ENCODE data around the gene HMCN1. TPM values are rescaled to one million over a fixed set of nuclear protein-coding genes. Genes with fewer than 3 reads are reported as not detected.
"Not testable (repeated sequence)": the region's sequence is repeated elsewhere in the genome, so short reads cannot be mapped to it uniquely, and the experiment has no call there.

The HMCN1 gene
- total RNA-seq, 6 donors from 2014 or later: 15.7 to 43.3 (median 27.2) TPM

- H3K36me3 ChIP-seq: no peaks in the 10 kb centered on the region
- H3K27ac ChIP-seq: no peak overlapping the region
- no peak overlapping the region for H3K4me3 ChIP-seq
- TF ChIP-seq POLR2AphosphoS5 (IDR thresholded peaks at IDR 0.05) (no peak), POLR2A (IDR thresholded peaks at IDR 0.05) (no peak), CTCF (IDR thresholded peaks at IDR 0.05) (no peak), EP300 (IDR thresholded peaks at IDR 0.05) (no peak)
- H3K4me1 ChIP-seq: no peaks in the 10 kb centered on the region
- H3K9me3 ChIP-seq: no peaks in the 10 kb centered on the region
- ATAC-seq (ENCODE audit: low FRiP score in 2 of 2) (no peak), DNase-seq (no peak)
- no peaks in the 10 kb centered on the region for H3K27me3 ChIP-seq
- 90 to 100% methylated on average over 1 of the region's 1 CpG for WGBS, 2 donors
Observed at GRCh38 chr1:185769136-185769535, 34.9 kb downstream of the HMCN1 start.

GRCh38 chr1:185774394-185774793 lies 40.2 kb downstream of the HMCN1 start:
- Histone ChIP-seq H3K4me1 (no peaks in the 10 kb centered on the region), H3K27ac (no peak overlapping the region), H3K27me3 (no peaks in the 10 kb centered on the region), H3K4me3 (no peak overlapping the region), H3K36me3 (no peaks in the 10 kb centered on the region), H3K9me3 (no peaks in the 10 kb centered on the region)
- ATAC-seq (ENCODE audit: low FRiP score in 2 of 2) (no peak), DNase-seq (no peak)
- TF ChIP-seq CTCF (IDR thresholded peaks at IDR 0.05) (no peak), POLR2A (IDR thresholded peaks at IDR 0.05) (no peak), EP300 (IDR thresholded peaks at IDR 0.05) (no peak), POLR2AphosphoS5 (IDR thresholded peaks at IDR 0.05) (no peak)
- 64 to 76% methylated on average over 5 of the region's 5 CpGs for WGBS, 2 donors

- Histone ChIP-seq H3K36me3 (no peaks in the 10 kb centered on the region), H3K9me3 (no peaks in the 10 kb centered on the region), H3K27me3 (no peaks in the 10 kb centered on the region), H3K4me1 (no peaks in the 10 kb centered on the region), H3K27ac (no peak overlapping the region), H3K4me3 (no peak overlapping the region)
- no peak for TF ChIP-seq CTCF (IDR thresholded peaks at IDR 0.05)
- no peak for TF ChIP-seq POLR2AphosphoS5 (IDR thresholded peaks at IDR 0.05)
- ATAC-seq (ENCODE audit: low FRiP score in 2 of 2) (no peak), DNase-seq (no peak)
Observed at GRCh38 chr1:185775501-185775900, 41.3 kb downstream of the HMCN1 start.

- no peak overlapping the region for H3K27ac ChIP-seq
- no peak overlapping the region for H3K4me3 ChIP-seq
- TF ChIP-seq POLR2AphosphoS5 (IDR thresholded peaks at IDR 0.05) (no peak), CTCF (IDR thresholded peaks at IDR 0.05) (no peak), POLR2A (IDR thresholded peaks at IDR 0.05) (no peak), EP300 (IDR thresholded peaks at IDR 0.05) (no peak)
- ATAC-seq (ENCODE audit: low FRiP score in 2 of 2): no peak
- no peaks in the 10 kb centered on the region for H3K36me3 ChIP-seq
- H3K4me1 ChIP-seq: no peaks in the 10 kb centered on the region
- no peaks in the 10 kb centered on the region for H3K9me3 ChIP-seq
- no peaks in the 10 kb centered on the region for H3K27me3 ChIP-seq
- no peak for DNase-seq
Observed at GRCh38 chr1:185776522-185776921, 42.3 kb downstream of the HMCN1 start.

- H3K4me3 ChIP-seq; H3K27me3 ChIP-seq; H3K36me3 ChIP-seq; H3K27ac ChIP-seq; H3K9me3 ChIP-seq; ATAC-seq (ENCODE audit: low FRiP score in 2 of 2); H3K4me1 ChIP-seq: not testable (repeated sequence)
- 86 to 92% methylated on average over 9 to 10 of the region's 10 CpGs for WGBS, 2 donors
- peak in 1 of 2 donors; percentile 55 for DNase-seq
Observed at GRCh38 chr1:185783860-185784259, 49.7 kb downstream of the HMCN1 start.

Data from upper lobe of left lung (tissue), 6 donors.